ENCODE results near the gene TMC2. TPM values are rescaled to one million over a fixed set of nuclear protein-coding genes. Genes with fewer than 3 reads are reported as not detected.
A peak's percentile ranks its signal among the peaks of the same experiment; 100 is the strongest.

Gene TMC2
- total RNA-seq, 1 donor from 2014 or later: 0.22 TPM

- intact Hi-C loops (cut with DNase I): no loop called here
- DNase-seq (ENCODE audit: low spot score) (no peak), ATAC-seq (no peak)
Observed at GRCh38 chr20:2559651-2560050, 23.3 kb downstream of the TMC2 start.

GRCh38 chr20:2563116-2563515 lies 26.7 kb downstream of the TMC2 start:
- ATAC-seq: no peak
- DNase-seq (ENCODE audit: low spot score): no peak
- intact Hi-C loops (cut with DNase I): no loop called here

GRCh38 chr20:2564406-2564805 lies 28.0 kb downstream of the TMC2 start:
- intact Hi-C loops (cut with DNase I): no loop called here
- ATAC-seq (no peak), DNase-seq (ENCODE audit: low spot score) (no peak)

- intact Hi-C loops (cut with DNase I): no loop called here
- no peak for ATAC-seq
- no peak for DNase-seq (ENCODE audit: low spot score)
Observed at GRCh38 chr20:2575682-2576081, 39.3 kb downstream of the TMC2 start.

DNA sequence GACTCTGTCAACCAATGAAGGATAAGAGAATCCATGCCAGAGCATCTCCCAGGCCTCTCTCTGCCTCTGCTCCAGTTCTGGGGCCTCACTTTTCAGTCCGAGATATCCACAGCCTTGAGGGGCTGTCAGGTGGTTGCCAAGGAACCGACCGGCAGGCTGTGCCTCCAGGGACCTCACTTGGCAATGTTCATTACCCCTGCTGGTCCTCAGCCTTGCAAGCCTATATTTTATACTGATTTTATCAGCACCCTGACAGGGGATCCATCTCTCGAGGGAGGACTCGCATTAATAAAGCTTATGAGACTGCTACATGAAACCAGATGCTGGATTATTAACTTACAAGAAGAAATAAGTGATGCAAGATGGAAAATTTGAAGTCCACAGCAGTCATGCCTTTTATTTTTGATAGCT lies 39.9 kb downstream of the TMC2 start:
- DNase-seq (ENCODE audit: low spot score) (no peak), ATAC-seq (no peak)
- intact Hi-C loops (cut with DNase I): no loop called here

- intact Hi-C loops (cut with DNase I): no loop called here
- DNase-seq (ENCODE audit: low spot score) (no peak), ATAC-seq (no peak)
Observed at GRCh38 chr20:2578475-2579192, 42.3 kb downstream of the TMC2 start.

GRCh38 chr20:2585811-2586210 lies 49.4 kb downstream of the TMC2 start:
- DNase-seq (ENCODE audit: low spot score) (no peak), ATAC-seq (no peak)
- intact Hi-C loops (cut with DNase I): no loop called here

GRCh38 chr20:2593756-2594155 lies 57.4 kb downstream of the TMC2 start:
- no peak for DNase-seq (ENCODE audit: low spot score)
- no peak for ATAC-seq
- intact Hi-C loops (cut with DNase I): no loop called here

- intact Hi-C loops (cut with DNase I): no loop called here
- ATAC-seq (no peak), DNase-seq (ENCODE audit: low spot score) (no peak)
Observed at GRCh38 chr20:2595076-2595475, 58.7 kb downstream of the TMC2 start.

DNA sequence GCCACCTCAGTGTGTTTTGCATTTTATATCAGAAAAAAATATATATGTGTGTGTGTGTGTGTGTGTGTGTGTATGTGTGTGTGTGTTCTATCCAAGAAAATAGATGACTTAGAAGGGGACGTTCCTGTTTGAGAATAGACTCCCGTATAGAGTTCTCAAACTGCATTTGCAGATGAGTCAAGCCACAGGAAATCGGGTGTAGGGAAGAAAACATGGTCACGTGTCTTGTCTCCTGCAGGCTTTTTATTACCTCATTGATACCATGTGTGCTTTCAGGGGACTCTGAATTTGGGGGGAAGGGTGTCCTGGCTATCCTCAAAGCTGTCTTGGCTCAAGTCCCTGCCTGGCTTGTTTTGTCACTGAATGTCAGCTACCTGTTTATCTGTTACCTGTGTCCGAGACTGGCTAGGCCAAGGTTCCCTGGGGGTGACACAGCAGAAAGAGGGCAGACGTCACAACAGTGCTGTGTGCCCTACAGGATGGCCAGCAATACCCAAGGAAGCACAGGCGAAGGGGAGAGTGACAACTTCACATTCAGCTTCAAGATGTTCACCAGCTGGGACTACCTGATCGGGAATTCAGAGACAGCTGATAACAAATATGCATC lies 60.4 kb downstream of the TMC2 start:
- intact Hi-C loops (cut with DNase I): no loop called here
- no peak for ATAC-seq
- DNase-seq (ENCODE audit: low spot score): no peak

GRCh38 chr20:2599288-2600006 lies 63.1 kb downstream of the TMC2 start:
- no peak for DNase-seq (ENCODE audit: low spot score)
- ATAC-seq: no peak
- intact Hi-C loops (cut with DNase I): no loop called here

GRCh38 chr20:2602046-2602735 lies 65.8 kb downstream of the TMC2 start:
- intact Hi-C loops (cut with DNase I): no loop called here
- DNase-seq (ENCODE audit: low spot score) (no peak), ATAC-seq (no peak)

DNA sequence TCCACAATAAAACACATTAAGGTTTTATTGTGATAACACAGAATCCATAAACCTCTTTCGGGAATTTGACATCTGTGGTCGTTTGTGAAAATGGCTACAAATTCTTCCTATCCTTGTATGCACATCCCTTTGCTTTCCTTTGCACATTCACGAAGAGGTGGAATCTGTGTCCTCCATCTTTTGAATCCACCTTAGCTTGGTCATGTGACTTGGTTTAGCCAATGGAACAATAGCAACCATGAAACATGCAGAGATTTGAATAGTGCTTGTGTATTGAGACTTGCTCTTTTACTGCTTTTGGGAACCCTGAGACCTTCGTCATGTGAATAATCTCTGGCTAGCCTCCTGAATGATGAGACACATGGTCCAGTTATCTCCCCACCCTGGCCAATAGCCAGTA lies 66.4 kb downstream of the TMC2 start:
- no peak for DNase-seq (ENCODE audit: low spot score)
- intact Hi-C loops (cut with DNase I): no loop called here
- ATAC-seq: no peak

GRCh38 chr20:2603816-2604505 lies 67.6 kb downstream of the TMC2 start:
- intact Hi-C loops (cut with DNase I): no loop called here
- ATAC-seq (peak; percentile 42), DNase-seq (ENCODE audit: low spot score) (no peak)

- intact Hi-C loops (cut with DNase I): no loop called here
- DNase-seq (ENCODE audit: low spot score): no peak
- no peak for ATAC-seq
Observed at GRCh38 chr20:2604506-2604835, 68.1 kb downstream of the TMC2 start.

DNA sequence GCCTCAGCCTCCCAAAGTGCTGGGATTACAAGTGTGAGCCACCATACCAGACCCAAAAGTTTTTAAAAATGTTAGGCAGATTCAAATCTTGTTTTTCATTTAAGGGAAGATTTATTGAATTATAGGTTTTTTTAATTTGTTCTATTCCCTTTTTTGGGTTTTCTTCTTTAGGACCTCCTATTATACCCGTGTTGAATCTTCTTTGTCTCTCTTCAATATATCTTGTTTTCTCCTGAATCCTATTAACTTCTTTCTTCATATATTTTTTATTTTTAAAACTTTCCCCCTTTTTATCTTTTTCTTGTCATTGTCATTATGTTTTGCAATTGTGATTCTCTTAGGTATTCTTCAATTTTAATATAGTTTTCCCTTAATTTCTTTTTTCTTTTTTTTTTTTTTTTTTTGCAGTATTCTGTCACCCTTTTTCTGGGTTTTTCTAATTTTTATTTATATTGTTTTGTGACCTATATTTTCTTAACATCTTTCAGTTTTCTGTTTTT lies 70.2 kb downstream of the TMC2 start:
- DNase-seq (ENCODE audit: low spot score): no peak
- intact Hi-C loops (cut with DNase I): no loop called here
- no peak for ATAC-seq

DNA sequence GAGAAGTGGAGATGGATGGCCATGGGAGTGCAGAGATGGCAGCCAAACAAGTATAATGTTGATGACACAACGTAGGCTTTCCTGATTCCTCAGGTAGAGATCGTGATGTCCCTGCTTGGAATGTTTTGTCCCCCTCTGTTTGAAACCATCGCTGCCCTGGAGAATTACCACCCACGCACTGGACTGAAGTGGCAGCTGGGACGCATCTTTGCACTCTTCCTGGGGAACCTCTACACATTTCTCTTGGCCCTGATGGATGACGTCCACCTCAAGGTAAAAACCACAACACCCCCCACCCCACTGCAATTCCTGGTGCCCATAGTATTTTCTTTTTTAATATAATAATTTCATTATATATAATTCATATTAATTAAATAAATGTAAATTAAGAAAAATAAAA lies 74.0 kb downstream of the TMC2 start:
- no peak for DNase-seq (ENCODE audit: low spot score)
- intact Hi-C loops (cut with DNase I): no loop called here
- ATAC-seq: no peak

- ATAC-seq: no peak
- intact Hi-C loops (cut with DNase I): no loop called here
- no peak for DNase-seq (ENCODE audit: low spot score)
Observed at GRCh38 chr20:2610941-2611720, 74.8 kb downstream of the TMC2 start.

- intact Hi-C loops (cut with DNase I): no loop called here
- ATAC-seq (no peak), DNase-seq (ENCODE audit: low spot score) (no peak)
Observed at GRCh38 chr20:2612073-2612472, 75.7 kb downstream of the TMC2 start.
